ENCODE results near the gene KRT77.

KRT77 gene

GRCh38 chr12:52651726-52652261 is 51.5 kb downstream of the KRT77 start, which contains the start of gene KRT2:
Gene KRT2 (minus strand): TSS chr12:52652211. CDS start chr12:52652142, 69 bp downstream.
- Histone ChIP-seq H3K9ac (ENCODE audit: low read depth in 1 of 2, low read length in 2 of 2) (no peak within 1 kb of the TSS), H3K36me3 (ENCODE audit: control insufficient read depth in 2 of 2, insufficient read depth in 2 of 2, low read length in 2 of 2) (no peaks in the 10 kb centered on the region), H3K27me3 (ENCODE audit: control insufficient read depth in 2 of 2, insufficient read depth in 2 of 2, low read length in 2 of 2) (no peaks in the 10 kb centered on the region), H3K27ac (ENCODE audit: low read depth in 2 of 2, low read length in 2 of 2) (no peak within 1 kb of the TSS), H3K9me3 (ENCODE audit: control insufficient read depth in 2 of 2, low read length in 2 of 2) (no peaks in the 10 kb centered on the region), H3K4me1 (ENCODE audit: control insufficient read depth in 2 of 2, insufficient read depth in 2 of 2, low read length in 2 of 2) (peaks cover 0 to 12% of the 10 kb centered on the region in 2 donors), H3K4me3 (ENCODE audit: low read length in 2 of 2) (peak within 1 kb of the TSS in 1 of 2 donors; percentile 3)

DNA sequence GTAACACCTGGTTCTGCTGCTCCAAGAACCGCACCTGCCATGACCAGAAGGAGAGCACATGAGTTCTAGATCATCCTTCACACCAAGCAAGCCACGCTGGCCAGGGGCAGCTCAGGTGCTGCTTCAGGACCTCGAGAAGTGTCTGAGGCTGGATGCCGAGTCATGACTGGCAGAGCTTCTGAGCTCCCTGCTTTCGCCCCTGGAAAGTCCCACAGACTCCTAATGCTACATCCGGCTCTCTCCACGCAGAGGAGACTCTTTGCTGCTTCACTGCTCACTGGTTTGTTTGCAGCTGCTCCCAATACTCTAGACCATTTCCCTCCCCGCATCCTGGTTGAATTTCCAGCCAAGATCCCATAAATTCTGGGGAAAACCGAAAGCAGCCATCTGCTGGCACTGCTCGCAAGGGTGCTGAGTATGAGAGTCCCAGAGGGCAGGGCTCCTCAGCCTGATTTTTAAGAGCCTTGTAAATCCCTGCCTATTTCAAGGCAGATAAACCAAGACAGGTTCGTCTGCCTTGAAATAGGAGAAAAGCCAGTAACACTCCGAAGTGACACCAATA is 52.7 kb downstream of the KRT77 start:
- Histone ChIP-seq H3K9me3 (ENCODE audit: control insufficient read depth in 2 of 2, low read length in 2 of 2) (no peaks in the 10 kb centered on the region), H3K9ac (ENCODE audit: low read depth in 1 of 2, low read length in 2 of 2) (no peak overlapping the region), H3K27me3 (ENCODE audit: control insufficient read depth in 2 of 2, insufficient read depth in 2 of 2, low read length in 2 of 2) (no peaks in the 10 kb centered on the region), H3K4me1 (ENCODE audit: control insufficient read depth in 2 of 2, insufficient read depth in 2 of 2, low read length in 2 of 2) (peaks cover 2 to 19% of the 10 kb centered on the region in 2 donors), H3K4me3 (ENCODE audit: low read length in 2 of 2) (peak overlapping the region; percentile 3 to 14), H3K36me3 (ENCODE audit: control insufficient read depth in 2 of 2, insufficient read depth in 2 of 2, low read length in 2 of 2) (no peaks in the 10 kb centered on the region), H3K27ac (ENCODE audit: low read depth in 2 of 2, low read length in 2 of 2) (no peak overlapping the region)

GRCh38 chr12:52649066-52649465 is 54.3 kb downstream of the KRT77 start:
- Histone ChIP-seq H3K9me3 (ENCODE audit: control insufficient read depth in 2 of 2, low read length in 2 of 2) (no peaks in the 10 kb centered on the region), H3K36me3 (ENCODE audit: control insufficient read depth in 2 of 2, insufficient read depth in 2 of 2, low read length in 2 of 2) (no peaks in the 10 kb centered on the region), H3K27me3 (ENCODE audit: control insufficient read depth in 2 of 2, insufficient read depth in 2 of 2, low read length in 2 of 2) (no peaks in the 10 kb centered on the region), H3K27ac (ENCODE audit: low read depth in 2 of 2, low read length in 2 of 2) (no peak overlapping the region), H3K4me1 (ENCODE audit: control insufficient read depth in 2 of 2, insufficient read depth in 2 of 2, low read length in 2 of 2) (peaks cover 2 to 22% of the 10 kb centered on the region in 2 donors), H3K4me3 (ENCODE audit: low read length in 2 of 2) (no peak overlapping the region), H3K9ac (ENCODE audit: low read depth in 1 of 2, low read length in 2 of 2) (no peak overlapping the region)

DNA sequence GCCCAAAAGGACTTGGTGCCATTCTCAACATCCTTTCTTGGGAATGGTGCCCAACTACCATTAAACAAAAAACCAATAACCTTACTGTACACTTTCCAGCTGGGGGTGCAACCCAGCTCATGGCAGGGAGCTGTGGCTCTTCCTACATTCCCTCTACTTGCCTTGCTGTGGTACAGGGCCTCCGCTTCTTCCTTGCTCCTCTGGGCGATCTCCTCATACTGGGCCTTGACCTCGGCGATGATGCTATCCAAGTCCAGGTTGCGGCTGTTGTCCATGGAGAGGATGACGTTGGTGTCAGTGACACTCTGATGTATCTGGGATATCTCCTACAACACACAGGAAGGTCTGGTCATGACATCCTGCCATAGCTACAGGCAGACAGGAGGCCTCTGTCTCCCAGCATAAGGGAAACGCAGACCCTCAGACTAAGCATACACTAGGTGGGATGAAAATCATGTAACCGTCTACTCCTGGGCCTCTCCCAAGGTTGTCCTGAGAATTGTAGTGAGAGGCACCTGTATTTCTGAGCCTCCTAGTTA is 55.2 kb downstream of the KRT77 start:
- no peak overlapping the region for H3K9ac ChIP-seq (ENCODE audit: low read depth in 1 of 2, low read length in 2 of 2)
- no peaks in the 10 kb centered on the region for H3K27me3 ChIP-seq (ENCODE audit: control insufficient read depth in 2 of 2, insufficient read depth in 2 of 2, low read length in 2 of 2)
- no peaks in the 10 kb centered on the region for H3K9me3 ChIP-seq (ENCODE audit: control insufficient read depth in 2 of 2, low read length in 2 of 2)
- no peaks in the 10 kb centered on the region for H3K36me3 ChIP-seq (ENCODE audit: control insufficient read depth in 2 of 2, insufficient read depth in 2 of 2, low read length in 2 of 2)
- no peak overlapping the region for H3K27ac ChIP-seq (ENCODE audit: low read depth in 2 of 2, low read length in 2 of 2)
- H3K4me3 ChIP-seq (ENCODE audit: low read length in 2 of 2): no peak overlapping the region
- peaks cover 2 to 22% of the 10 kb centered on the region in 2 donors for H3K4me1 ChIP-seq (ENCODE audit: control insufficient read depth in 2 of 2, insufficient read depth in 2 of 2, low read length in 2 of 2)

DNA sequence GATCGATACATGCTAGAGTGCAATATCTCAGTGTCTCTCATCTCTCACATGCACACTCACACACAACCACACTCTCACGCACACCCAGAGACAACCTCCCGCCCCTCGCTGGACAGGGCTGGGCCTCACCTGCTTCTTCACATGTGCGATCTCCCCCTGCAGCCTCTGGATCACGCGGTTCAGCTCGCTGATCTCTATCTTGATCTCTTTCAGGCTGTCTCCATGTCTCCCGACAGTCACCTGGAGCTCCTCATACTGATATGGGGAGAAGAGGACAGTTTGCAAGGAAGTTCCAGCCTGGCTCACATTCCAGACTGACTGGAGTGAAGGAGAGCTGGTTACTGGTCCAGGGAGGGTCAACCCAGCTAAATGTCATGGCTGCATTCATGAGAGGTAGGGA is 55.7 kb downstream of the KRT77 start:
- Histone ChIP-seq H3K9ac (ENCODE audit: low read depth in 1 of 2, low read length in 2 of 2) (no peak overlapping the region), H3K27ac (ENCODE audit: low read depth in 2 of 2, low read length in 2 of 2) (no peak overlapping the region), H3K4me3 (ENCODE audit: low read length in 2 of 2) (no peak overlapping the region), H3K36me3 (ENCODE audit: control insufficient read depth in 2 of 2, insufficient read depth in 2 of 2, low read length in 2 of 2) (no peaks in the 10 kb centered on the region), H3K4me1 (ENCODE audit: control insufficient read depth in 2 of 2, insufficient read depth in 2 of 2, low read length in 2 of 2) (peaks cover 2 to 22% of the 10 kb centered on the region in 2 donors), H3K9me3 (ENCODE audit: control insufficient read depth in 2 of 2, low read length in 2 of 2) (no peaks in the 10 kb centered on the region), H3K27me3 (ENCODE audit: control insufficient read depth in 2 of 2, insufficient read depth in 2 of 2, low read length in 2 of 2) (no peaks in the 10 kb centered on the region)

GRCh38 chr12:52646613-52647012 is 56.7 kb downstream of the KRT77 start:
- Histone ChIP-seq H3K36me3 (ENCODE audit: control insufficient read depth in 2 of 2, insufficient read depth in 2 of 2, low read length in 2 of 2) (no peaks in the 10 kb centered on the region), H3K9me3 (ENCODE audit: control insufficient read depth in 2 of 2, low read length in 2 of 2) (no peaks in the 10 kb centered on the region), H3K4me3 (ENCODE audit: low read length in 2 of 2) (no peak overlapping the region), H3K9ac (ENCODE audit: low read depth in 1 of 2, low read length in 2 of 2) (no peak overlapping the region), H3K27ac (ENCODE audit: low read depth in 2 of 2, low read length in 2 of 2) (no peak overlapping the region), H3K4me1 (ENCODE audit: control insufficient read depth in 2 of 2, insufficient read depth in 2 of 2, low read length in 2 of 2) (peaks cover 2 to 22% of the 10 kb centered on the region in 2 donors), H3K27me3 (ENCODE audit: control insufficient read depth in 2 of 2, insufficient read depth in 2 of 2, low read length in 2 of 2) (no peaks in the 10 kb centered on the region)

- H3K27ac ChIP-seq (ENCODE audit: low read depth in 2 of 2, low read length in 2 of 2): no peak overlapping the region
- no peak overlapping the region for H3K9ac ChIP-seq (ENCODE audit: low read depth in 1 of 2, low read length in 2 of 2)
These were observed 57.3 kb downstream of the KRT77 start for GRCh38 chr12:52645982-52646381.

GRCh38 chr12:52645120-52645761 is 58.1 kb downstream of the KRT77 start:
- H3K36me3 ChIP-seq (ENCODE audit: control insufficient read depth in 2 of 2, insufficient read depth in 2 of 2, low read length in 2 of 2): no peaks in the 10 kb centered on the region
- H3K27me3 ChIP-seq (ENCODE audit: control insufficient read depth in 2 of 2, insufficient read depth in 2 of 2, low read length in 2 of 2): peaks cover 0 to 3% of the 10 kb centered on the region in 2 donors
- no peak overlapping the region for H3K9ac ChIP-seq (ENCODE audit: low read depth in 1 of 2, low read length in 2 of 2)
- H3K4me1 ChIP-seq (ENCODE audit: control insufficient read depth in 2 of 2, insufficient read depth in 2 of 2, low read length in 2 of 2): peaks cover 2 to 11% of the 10 kb centered on the region in 2 donors
- H3K9me3 ChIP-seq (ENCODE audit: control insufficient read depth in 2 of 2, low read length in 2 of 2): no peaks in the 10 kb centered on the region
- no peak overlapping the region for H3K4me3 ChIP-seq (ENCODE audit: low read length in 2 of 2)
- no peak overlapping the region for H3K27ac ChIP-seq (ENCODE audit: low read depth in 2 of 2, low read length in 2 of 2)

More at GRCh38 chr12:52645982-52646381, 57.3 kb downstream of the KRT77 start:
- Histone ChIP-seq H3K9me3 (ENCODE audit: control insufficient read depth in 2 of 2, low read length in 2 of 2) (no peaks in the 10 kb centered on the region), H3K4me3 (ENCODE audit: low read length in 2 of 2) (no peak overlapping the region), H3K4me1 (ENCODE audit: control insufficient read depth in 2 of 2, insufficient read depth in 2 of 2, low read length in 2 of 2) (peaks cover 2 to 18% of the 10 kb centered on the region in 2 donors), H3K27me3 (ENCODE audit: control insufficient read depth in 2 of 2, insufficient read depth in 2 of 2, low read length in 2 of 2) (peaks cover 0 to 3% of the 10 kb centered on the region in 2 donors), H3K36me3 (ENCODE audit: control insufficient read depth in 2 of 2, insufficient read depth in 2 of 2, low read length in 2 of 2) (no peaks in the 10 kb centered on the region)

DNA sequence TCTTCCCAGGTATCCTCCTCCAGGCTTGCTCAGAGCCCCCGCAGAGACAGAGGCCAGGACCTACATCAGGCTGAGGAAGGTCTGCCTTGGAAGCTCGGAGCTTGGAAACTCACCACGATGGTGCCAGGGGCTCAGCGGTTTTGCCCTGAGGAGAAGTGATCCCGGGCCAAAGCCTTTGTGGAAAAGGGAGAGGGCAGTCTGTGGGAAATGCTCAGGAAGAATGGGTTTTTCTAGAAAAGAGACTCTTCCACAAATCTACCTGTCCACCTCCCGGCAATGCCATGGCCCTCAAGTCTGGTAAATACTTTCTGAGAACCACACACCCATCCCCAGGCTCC is 59.3 kb downstream of the KRT77 start:
- Histone ChIP-seq H3K36me3 (ENCODE audit: control insufficient read depth in 2 of 2, insufficient read depth in 2 of 2, low read length in 2 of 2) (no peaks in the 10 kb centered on the region), H3K9me3 (ENCODE audit: control insufficient read depth in 2 of 2, low read length in 2 of 2) (no peaks in the 10 kb centered on the region), H3K4me3 (ENCODE audit: low read length in 2 of 2) (no peak overlapping the region), H3K4me1 (ENCODE audit: control insufficient read depth in 2 of 2, insufficient read depth in 2 of 2, low read length in 2 of 2) (peaks cover 2 to 9% of the 10 kb centered on the region in 2 donors), H3K9ac (ENCODE audit: low read depth in 1 of 2, low read length in 2 of 2) (no peak overlapping the region), H3K27ac (ENCODE audit: low read depth in 2 of 2, low read length in 2 of 2) (no peak overlapping the region), H3K27me3 (ENCODE audit: control insufficient read depth in 2 of 2, insufficient read depth in 2 of 2, low read length in 2 of 2) (peaks cover 0 to 3% of the 10 kb centered on the region in 2 donors)

All from mucosa of rectum (tissue), 2 donors.